Endodermal cell (in vitro differentiated cells): ENCODE results near the gene CINP. TPM values are rescaled to one million over a fixed set of nuclear protein-coding genes. Genes with fewer than 3 reads are reported as not detected.

Source experiments
- DNase-seq: peaks from one replicate; pipeline ENCODE4 v3.0.0-alpha.2; 2017
- H3K27ac ChIP-seq: 2 replicates; pipeline ENCODE4 v1.5.1; 2013; ENCODE audit warnings: mild to moderate bottlenecking, low read depth, low read length, moderate library complexity
- H3K27me3 ChIP-seq: 2 replicates; pipeline ENCODE4 v1.6.1; 2013; ENCODE audit warnings: mild to moderate bottlenecking, low read length, moderate library complexity; ENCODE audit not compliant: insufficient read depth, control insufficient read depth, poor library complexity, severe bottlenecking
- H3K36me3 ChIP-seq: 2 replicates; pipeline ENCODE4 v1.7.0; 2013; ENCODE audit warnings: mild to moderate bottlenecking, low read length, moderate library complexity; ENCODE audit not compliant: control insufficient read depth, insufficient read depth
- H3K4me1 ChIP-seq: one replicate; pipeline ENCODE4 v1.7.0; 2013; ENCODE audit warnings: low read length; ENCODE audit not compliant: control insufficient read depth, insufficient read depth
- H3K4me3 ChIP-seq: 2 replicates; pipeline ENCODE4 v1.5.1; 2013; ENCODE audit warnings: mild to moderate bottlenecking, low read length, moderate library complexity
- H3K9ac ChIP-seq: 2 replicates; pipeline ENCODE4 v1.6.1; 2013; ENCODE audit warnings: mild to moderate bottlenecking, low read length, moderate library complexity; ENCODE audit not compliant: poor library complexity, severe bottlenecking; ENCODE audit errors: extremely low read depth
- H3K9me3 ChIP-seq: 2 replicates; pipeline ENCODE4 v1.6.1; 2013; ENCODE audit warnings: mild to moderate bottlenecking, low read length, moderate library complexity; ENCODE audit not compliant: control insufficient read depth
- H3K27ac Mint-ChIP-seq: 2 replicates; pipeline ENCODE4 v1.8.0; 2020; ENCODE audit warnings: mixed read lengths
- H3K27me3 Mint-ChIP-seq: 2 replicates; pipeline ENCODE4 v1.8.0; 2021; ENCODE audit warnings: mild to moderate bottlenecking, mixed read lengths; ENCODE audit not compliant: insufficient read depth
- H3K36me3 Mint-ChIP-seq: 2 replicates; pipeline ENCODE4 v1.8.0; 2020; ENCODE audit warnings: low read depth, mixed read lengths
- H3K4me1 Mint-ChIP-seq: 2 replicates; pipeline ENCODE4 v1.8.0; 2020; ENCODE audit warnings: mixed read lengths
- H3K4me3 Mint-ChIP-seq: 2 replicates; pipeline ENCODE4 v1.8.0; 2020; ENCODE audit warnings: mild to moderate bottlenecking, moderate library complexity, mixed read lengths
- H3K9me3 Mint-ChIP-seq: 2 replicates; pipeline ENCODE4 v1.8.0; 2020; ENCODE audit warnings: mild to moderate bottlenecking, mixed read lengths
- WGBS, 2 experiments: methylation state at CpG; one replicate each; pipeline versions ENCODE4 v1.1.5 to v1.1.7; 2013; ENCODE audit warnings: missing lambda C conversion rate in 2 of 2, mixed read lengths in 1 of 2; ENCODE audit not compliant: insufficient coverage in 1 of 2, insufficient read length in 1 of 2; 5-methylcytosine and 5-hydroxymethylcytosine counted together
- total RNA-seq, 2 donors: library from RNA; stranded (reverse); fragmentation: NEBNext Ultra II Directional in 1 of 2; extraction: Animal tissue kit (Norgen Biotek cat#: 25700) in 1 of 2; gene quantifications; 2 replicates in 1 of 2; 3 replicates in 1 of 2; pipeline ENCODE4 v1.2.1, GENCODE V29; 2021
- TF ChIP-seq, protein P1 (sequence below): fragments of 200-600 bp; sonication (generic); conservative IDR thresholded peaks from 2 replicates; pipeline ENCODE4 v1.5.0; 2021; ENCODE audit warnings: antibody characterized with exemption, mild to moderate bottlenecking

The CINP gene
- total RNA-seq, 2 donors from 2014 or later: 33.3 to 38.3 TPM

DNA sequence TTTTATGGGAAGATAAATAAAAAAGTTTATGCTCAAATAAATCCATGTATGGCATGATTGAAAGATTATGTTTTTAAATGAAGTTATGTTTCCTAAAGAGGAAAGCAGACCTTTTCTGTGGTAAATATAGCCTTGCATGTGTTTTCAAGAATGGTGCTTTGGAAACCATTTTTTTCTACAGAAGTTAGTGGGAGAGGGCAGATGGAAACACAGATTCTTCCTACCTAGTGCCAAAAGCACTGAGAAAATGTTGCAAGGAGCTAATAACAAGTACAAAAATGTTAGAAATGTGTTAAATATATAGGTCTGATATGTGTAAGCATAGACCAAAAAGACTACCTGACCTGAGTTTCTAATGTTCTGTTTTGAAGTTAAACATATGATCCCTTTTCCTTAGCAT, 24.4 kb upstream of the CINP start:
- Mint-ChIP-seq H3K9me3 (no peaks in the 10 kb centered on the region), H3K4me3 (no peak overlapping the region), H3K36me3 (peaks cover 41% of the 10 kb centered on the region), H3K27ac (no peak overlapping the region), H3K27me3 (no peaks in the 10 kb centered on the region), H3K4me1 (no peaks in the 10 kb centered on the region)
- no peak for DNase-seq
- Histone ChIP-seq H3K9ac (no peak overlapping the region), H3K27ac (no peak overlapping the region), H3K9me3 (no peaks in the 10 kb centered on the region), H3K36me3 (no peaks in the 10 kb centered on the region), H3K27me3 (no peaks in the 10 kb centered on the region), H3K4me3 (no peak overlapping the region), H3K4me1 (no peaks in the 10 kb centered on the region)
- TF ChIP-seq, protein P1, sequence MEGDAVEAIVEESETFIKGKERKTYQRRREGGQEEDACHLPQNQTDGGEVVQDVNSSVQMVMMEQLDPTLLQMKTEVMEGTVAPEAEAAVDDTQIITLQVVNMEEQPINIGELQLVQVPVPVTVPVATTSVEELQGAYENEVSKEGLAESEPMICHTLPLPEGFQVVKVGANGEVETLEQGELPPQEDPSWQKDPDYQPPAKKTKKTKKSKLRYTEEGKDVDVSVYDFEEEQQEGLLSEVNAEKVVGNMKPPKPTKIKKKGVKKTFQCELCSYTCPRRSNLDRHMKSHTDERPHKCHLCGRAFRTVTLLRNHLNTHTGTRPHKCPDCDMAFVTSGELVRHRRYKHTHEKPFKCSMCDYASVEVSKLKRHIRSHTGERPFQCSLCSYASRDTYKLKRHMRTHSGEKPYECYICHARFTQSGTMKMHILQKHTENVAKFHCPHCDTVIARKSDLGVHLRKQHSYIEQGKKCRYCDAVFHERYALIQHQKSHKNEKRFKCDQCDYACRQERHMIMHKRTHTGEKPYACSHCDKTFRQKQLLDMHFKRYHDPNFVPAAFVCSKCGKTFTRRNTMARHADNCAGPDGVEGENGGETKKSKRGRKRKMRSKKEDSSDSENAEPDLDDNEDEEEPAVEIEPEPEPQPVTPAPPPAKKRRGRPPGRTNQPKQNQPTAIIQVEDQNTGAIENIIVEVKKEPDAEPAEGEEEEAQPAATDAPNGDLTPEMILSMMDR: no peak

DNA sequence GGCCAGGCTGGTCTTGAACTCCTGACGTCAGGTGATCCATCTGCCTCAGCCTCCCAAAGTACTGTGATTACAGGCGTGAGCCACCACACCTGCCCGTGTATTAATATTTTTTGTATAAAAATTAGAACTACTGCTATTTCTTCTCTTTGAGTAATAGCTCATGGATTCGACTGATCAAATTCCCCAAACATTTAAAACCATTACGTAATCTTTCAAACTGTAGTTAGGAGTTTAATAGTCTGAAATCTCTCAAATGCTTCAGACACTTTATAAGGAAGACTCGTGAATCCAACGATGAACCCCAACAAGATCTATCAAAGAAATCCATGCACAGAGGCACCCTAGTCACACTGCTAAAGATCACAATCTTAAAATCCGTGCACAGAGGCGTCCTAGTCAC, 16.1 kb upstream of the CINP start:
- Mint-ChIP-seq H3K4me3 (no peak overlapping the region), H3K27me3 (no peaks in the 10 kb centered on the region), H3K9me3 (no peaks in the 10 kb centered on the region), H3K27ac (no peak overlapping the region), H3K36me3 (peaks cover 43% of the 10 kb centered on the region), H3K4me1 (no peaks in the 10 kb centered on the region)
- H3K4me1 ChIP-seq: no peaks in the 10 kb centered on the region
- 98 to 100% methylated on average over 4 to 7 of the region's 9 CpGs for WGBS, 2 experiments
- no peak for DNase-seq
- no peaks in the 10 kb centered on the region for H3K27me3 ChIP-seq
- no peak overlapping the region for H3K4me3 ChIP-seq
- H3K36me3 ChIP-seq: peaks cover 26% of the 10 kb centered on the region
- TF ChIP-seq, protein P1: no peak
- H3K9ac ChIP-seq: no peak overlapping the region
- H3K27ac ChIP-seq: no peak overlapping the region
- no peaks in the 10 kb centered on the region for H3K9me3 ChIP-seq

DNA sequence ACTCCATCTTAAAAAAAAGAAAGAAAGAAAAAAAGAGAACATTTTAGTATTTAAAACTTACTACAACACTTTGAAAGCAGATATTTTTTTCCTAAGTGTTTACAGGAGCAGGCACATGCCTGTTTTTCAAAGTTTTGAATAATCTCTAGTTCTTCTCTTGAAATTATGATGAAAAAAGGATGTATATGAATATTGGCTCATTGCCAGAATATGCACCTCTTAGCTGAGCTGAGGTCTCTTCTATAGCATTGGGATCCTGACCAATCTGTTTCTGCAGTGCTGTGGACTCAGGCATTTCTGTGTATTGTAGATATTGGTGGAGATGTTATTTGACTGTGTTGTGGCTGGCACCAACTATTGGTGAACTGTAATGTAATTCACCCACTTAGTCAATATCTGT, 15.0 kb upstream of the CINP start:
- Histone ChIP-seq H3K4me3 (no peak overlapping the region), H3K9ac (no peak overlapping the region), H3K27me3 (no peaks in the 10 kb centered on the region), H3K4me1 (no peaks in the 10 kb centered on the region), H3K9me3 (no peaks in the 10 kb centered on the region), H3K36me3 (peaks cover 26% of the 10 kb centered on the region), H3K27ac (no peak overlapping the region)
- TF ChIP-seq, protein P1: no peak
- Mint-ChIP-seq H3K27ac (no peak overlapping the region), H3K4me3 (no peak overlapping the region), H3K36me3 (peaks cover 35% of the 10 kb centered on the region), H3K27me3 (no peaks in the 10 kb centered on the region), H3K9me3 (no peaks in the 10 kb centered on the region), H3K4me1 (no peaks in the 10 kb centered on the region)
- no peak for DNase-seq
